MM.1S (cell line): ENCODE measurements around the gene SLC1A2.

ENCODE experiments used
- DNase-seq: peaks from one replicate; pipeline ENCODE4 v3.0.0-alpha.2; 2015
- H2AFZ ChIP-seq: fragments of 300-600 bp; sonication (generic); 2 replicates; pipeline ENCODE4 v1.6.0; 2016; ENCODE audit warnings: antibody characterized with exemption, low read length
- H3F3A ChIP-seq: fragments of 300-600 bp; sonication (generic); 2 replicates; pipeline ENCODE4 v1.6.1; 2016; ENCODE audit warnings: mild to moderate bottlenecking, antibody characterized with exemption, low read length, moderate library complexity, mixed read lengths; ENCODE audit not compliant: insufficient read depth
- H3K27ac ChIP-seq: fragments of 300-600 bp; sonication (generic); 2 replicates; pipeline ENCODE4 v1.5.1; 2016; ENCODE audit warnings: mild to moderate bottlenecking, low read length
- H3K27me3 ChIP-seq: fragments of 300-600 bp; sonication (generic); replicated peaks from 2 replicates; pipeline ENCODE4 v1.6.0; 2016; ENCODE audit warnings: low read length; ENCODE audit not compliant: insufficient read depth
- H3K36me3 ChIP-seq: fragments of 300-600 bp; sonication (generic); replicated peaks from 2 replicates; pipeline ENCODE4 v1.6.1; 2016; ENCODE audit warnings: mild to moderate bottlenecking, low read length, mixed read lengths; ENCODE audit not compliant: insufficient read depth
- H3K4me1 ChIP-seq: fragments of 300-600 bp; sonication (generic); 2 replicates; pipeline ENCODE4 v1.6.1; 2016; ENCODE audit warnings: low read length, mixed read lengths
- H3K4me2 ChIP-seq: fragments of 300-600 bp; sonication (generic); 2 replicates; pipeline ENCODE4 v1.6.0; 2016; ENCODE audit warnings: low read depth, low read length
- H3K4me3 ChIP-seq: fragments of 300-600 bp; sonication (generic); 2 replicates; pipeline ENCODE4 v1.5.1; 2016; ENCODE audit warnings: low read length, mixed read lengths
- H3K79me2 ChIP-seq: fragments of 300-600 bp; sonication (generic); 2 replicates; pipeline ENCODE4 v1.6.1; 2016; ENCODE audit warnings: mixed run types, low read length, mixed read lengths
- H3K9ac ChIP-seq: fragments of 300-600 bp; sonication (generic); 2 replicates; pipeline ENCODE4 v1.6.1; 2016; ENCODE audit warnings: low read length, mixed read lengths
- H3K9me2 ChIP-seq: fragments of 300-600 bp; sonication (generic); replicated peaks from 2 replicates; pipeline ENCODE4 v1.6.1; 2016; ENCODE audit warnings: mild to moderate bottlenecking, low read length, mixed read lengths; ENCODE audit not compliant: insufficient read depth
- H3K9me3 ChIP-seq: fragments of 300-600 bp; sonication (generic); replicated peaks from 2 replicates; pipeline ENCODE4 v1.6.1; 2016; ENCODE audit warnings: mild to moderate bottlenecking, low read length, mixed read lengths; ENCODE audit not compliant: insufficient read depth
- H4K20me1 ChIP-seq: fragments of 300-600 bp; sonication (generic); 2 replicates; pipeline ENCODE4 v1.6.1; 2016; ENCODE audit warnings: mild to moderate bottlenecking, low read length, moderate library complexity, mixed read lengths; ENCODE audit not compliant: insufficient read depth
- CTCF ChIP-seq: fragments of 300-600 bp; sonication (generic); IDR thresholded peaks from 2 replicates; pipeline ENCODE4 v1.5.1; 2016; ENCODE audit warnings: antibody characterized with exemption, low read length, mixed read lengths
- EZH2 ChIP-seq: fragments of 300-600 bp; sonication (generic); optimal IDR thresholded peaks from 2 replicates; pipeline ENCODE3; 2017; ENCODE audit warnings: low read depth, mild to moderate bottlenecking, antibody characterized with exemption, low read length, mixed read lengths
- EZH2phosphoT487 ChIP-seq: fragments of 300-600 bp; sonication (generic); IDR thresholded peaks from 2 replicates; pipeline ENCODE4 v1.6.1; 2018; ENCODE audit warnings: antibody characterized with exemption, low read length

The SLC1A2 gene

GRCh38 chr11:35458846-35459245 lies 39.5 kb upstream of the SLC1A2 start:
- H3K9me2 ChIP-seq, result no peaks in the 10 kb centered on the region
- H3K27me3 ChIP-seq, result no peaks in the 10 kb centered on the region
- no peak for DNase-seq
- no peaks in the 10 kb centered on the region for H4K20me1 ChIP-seq
- no peak overlapping the region for H3K4me3 ChIP-seq
- H3K36me3 ChIP-seq, result no peaks in the 10 kb centered on the region
- H3K4me1 ChIP-seq, result no peaks in the 10 kb centered on the region
- H3K9me3 ChIP-seq, result no peaks in the 10 kb centered on the region
- TF ChIP-seq EZH2phosphoT487, result no peak
- no peak for TF ChIP-seq CTCF
- no peak for TF ChIP-seq EZH2
- no peak overlapping the region for H3K9ac ChIP-seq
- no peaks in the 10 kb centered on the region for H3K79me2 ChIP-seq
- H2AFZ ChIP-seq, result no peak overlapping the region
- no peak overlapping the region for H3K4me2 ChIP-seq
- H3F3A ChIP-seq, result no peaks in the 10 kb centered on the region
- no peak overlapping the region for H3K27ac ChIP-seq

- Histone ChIP-seq H3K9me2 (no peaks in the 10 kb centered on the region), H3F3A (no peaks in the 10 kb centered on the region), H3K4me1 (no peaks in the 10 kb centered on the region)
These were observed 35.0 kb upstream of the SLC1A2 start for GRCh38 chr11:35454362-35454761.

GRCh38 chr11:35436581-35437250 lies 17.4 kb upstream of the SLC1A2 start:
- Histone ChIP-seq H3K9me2 (no peaks in the 10 kb centered on the region), H3K9me3 (no peaks in the 10 kb centered on the region), H3K4me1 (no peaks in the 10 kb centered on the region), H3K4me3 (no peak overlapping the region), H3K36me3 (no peaks in the 10 kb centered on the region), H3K79me2 (no peaks in the 10 kb centered on the region), H3K4me2 (no peak overlapping the region), H3K9ac (no peak overlapping the region), H3K27ac (no peak overlapping the region), H2AFZ (no peak overlapping the region), H3K27me3 (no peaks in the 10 kb centered on the region), H3F3A (no peaks in the 10 kb centered on the region), H4K20me1 (no peaks in the 10 kb centered on the region)
- TF ChIP-seq EZH2, result no peak
- no peak for TF ChIP-seq CTCF
- TF ChIP-seq EZH2phosphoT487, result no peak
- no peak for DNase-seq

More at GRCh38 chr11:35454362-35454761, 35.0 kb upstream of the SLC1A2 start:
- TF ChIP-seq EZH2 (no peak), CTCF (no peak), EZH2phosphoT487 (no peak)
- Histone ChIP-seq H3K9me3 (no peaks in the 10 kb centered on the region), H3K79me2 (no peaks in the 10 kb centered on the region), H3K27ac (no peak overlapping the region), H3K4me2 (no peak overlapping the region), H3K36me3 (no peaks in the 10 kb centered on the region), H4K20me1 (no peaks in the 10 kb centered on the region), H3K4me3 (no peak overlapping the region), H3K27me3 (no peaks in the 10 kb centered on the region), H3K9ac (no peak overlapping the region), H2AFZ (no peak overlapping the region)
- DNase-seq, result no peak
